HepG2 (cell line): ENCODE measurements around the gene YIF1A. TPM values are rescaled to one million over a fixed set of nuclear protein-coding genes. Genes with fewer than 3 reads are reported as not detected.

Source experiments
- ATAC-seq: fragments of 200-7000 bp; cut with Tn5 transposase; 3 replicates; pipeline ENCODE4 v1.9.1; 2020; ENCODE audit warnings: mild to moderate bottlenecking, moderate library complexity
- BruUV-seq: library from RNA; stranded (reverse); fragments of 400-500 nt; replicated peaks from 2 replicates; lab custom pipeline; 2021; lab: Mats Ljungman, UMichigan
- CTCF ChIA-PET: fragments of 300-600 bp; formaldehyde crosslinking; extraction: SDS; loops from one replicate; lab custom pipeline; 2021; ENCODE audit warnings: low total read pairs, inconsistent platforms, low intra/inter-chr PET ratio; lab: Yijun Ruan, JAX
- POLR2A ChIA-PET: fragments of 350-600 bp; sonication (Branson Sonifier 250); formaldehyde crosslinking; loops from one replicate; lab custom pipeline; 2020; ENCODE audit warnings: antibody characterized with exemption, inconsistent platforms; lab: Yijun Ruan, JAX
- DNase-seq: peaks from one replicate; pipeline ENCODE4 v3.0.0-alpha.2; 2015; ENCODE audit warnings: low spot score
- FAIRE-seq: peaks from 3 replicates; lab custom pipeline; 2011; peaks lifted over from hg19 to GRCh38; lab: Jason Lieb, UNC
- H2AFZ ChIP-seq: one replicate; pipeline ENCODE4 v1.6.1; 2011; ENCODE audit warnings: low read length, inconsistent platforms
- H3K27ac ChIP-seq: fragments of 300-600 bp; 3 replicates; pipeline ENCODE4 v1.8.0; 2011; ENCODE audit warnings: mixed run types, mild to moderate bottlenecking, mixed read lengths, low read length, inconsistent platforms; ENCODE audit not compliant: insufficient read depth; ENCODE audit errors: extremely low read length
- H3K27me3 ChIP-seq, 2 experiments: fragments of 200-600 bp in 1 of 2; 2 replicates in 1 of 2; 3 replicates in 1 of 2; pipeline versions ENCODE4 v1.6.0 to v1.8.0; 2011; ENCODE audit warnings: low read length in 2 of 2, mild to moderate bottlenecking in 2 of 2, moderate library complexity in 2 of 2, inconsistent platforms in 1 of 2; ENCODE audit not compliant: insufficient read depth in 2 of 2, control insufficient read depth in 1 of 2
- H3K36me3 ChIP-seq, 2 experiments: fragments of 200-600 bp in 1 of 2; replicated peaks in 1 of 2; 2 replicates in 1 of 2; 3 replicates in 1 of 2; pipeline versions ENCODE4 v1.5.1 to v1.8.0; 2011; ENCODE audit warnings: low read length in 2 of 2, inconsistent platforms in 1 of 2; ENCODE audit not compliant: insufficient read depth in 2 of 2, control insufficient read depth in 1 of 2
- H3K4me1 ChIP-seq: 2 replicates; pipeline ENCODE4 v1.5.1; 2012; ENCODE audit warnings: low read length, inconsistent platforms; ENCODE audit not compliant: insufficient read depth
- H3K4me2 ChIP-seq: 2 replicates; pipeline ENCODE4 v1.6.0; 2011; ENCODE audit warnings: low read depth, low read length, inconsistent platforms
- H3K4me3 ChIP-seq, 3 experiments: fragments of 200-600 bp in 1 of 3; sonication (generic), shearing (Covaris generic) in 1 of 3; replicated peaks in 1 of 3; 2 replicates each; pipeline ENCODE4 v1.5.1; 2011 to 2016; ENCODE audit warnings: low read length in 3 of 3, inconsistent platforms in 2 of 3, low read depth in 2 of 3, mild to moderate bottlenecking in 2 of 3, control low read depth in 1 of 3, mixed read lengths in 1 of 3; ENCODE audit not compliant: insufficient read depth in 1 of 3
- H3K79me2 ChIP-seq: one replicate; pipeline ENCODE4 v1.6.1; 2011; ENCODE audit warnings: low read length, inconsistent platforms; ENCODE audit not compliant: insufficient read depth
- H3K9ac ChIP-seq: 2 replicates; pipeline ENCODE4 v1.6.0; 2011; ENCODE audit warnings: mild to moderate bottlenecking, low read depth, low read length, inconsistent platforms; ENCODE audit not compliant: insufficient read depth
- H3K9me3 ChIP-seq: 2 replicates; pipeline ENCODE4 v1.5.1; 2012; ENCODE audit warnings: mild to moderate bottlenecking, low read length
- H4K20me1 ChIP-seq: 2 replicates; pipeline ENCODE4 v1.6.0; 2011; ENCODE audit warnings: inconsistent platforms, mild to moderate bottlenecking, low read length, moderate library complexity; ENCODE audit not compliant: insufficient read depth
- AFF4 ChIP-seq: sonication (generic); formaldehyde crosslinking; IDR thresholded peaks from 2 replicates; pipeline ENCODE4 v1.4.0; 2020; ENCODE audit warnings: missing genetic modification reagents
- AKAP8 ChIP-seq: sonication (generic); formaldehyde crosslinking; IDR thresholded peaks from 2 replicates; pipeline ENCODE4 v1.5.1; 2020; ENCODE audit warnings: mild to moderate bottlenecking, missing genetic modification reagents
- BCLAF1 ChIP-seq: fragments of 450-650 bp; IDR thresholded peaks from 2 replicates; pipeline ENCODE4 v1.6.1; 2017; ENCODE audit warnings: mild to moderate bottlenecking
- ELF4 ChIP-seq: sonication (generic); formaldehyde crosslinking; IDR thresholded peaks from 2 replicates; pipeline ENCODE4 v1.5.0; 2020; ENCODE audit warnings: missing genetic modification reagents, mild to moderate bottlenecking, moderate library complexity, borderline replicate concordance
- FOXC1 ChIP-seq: sonication (generic); formaldehyde crosslinking; IDR thresholded peaks from 2 replicates; pipeline ENCODE4 v1.8.0; 2022; ENCODE audit warnings: mild to moderate bottlenecking, missing genetic modification reagents, borderline replicate concordance
- GABPA ChIP-seq, 2 experiments: IDR thresholded peaks; 2 replicates each; pipeline ENCODE4 v1.6.1; 2011 to 2016; ENCODE audit warnings: low read depth in 2 of 2, low read length in 1 of 2, missing biosample characterization in 1 of 2, missing genetic modification characterization in 1 of 2
- HMGXB4 ChIP-seq, 2 experiments: sonication (generic) in 1 of 2; formaldehyde crosslinking in 1 of 2; IDR thresholded peaks; 2 replicates each; pipeline versions ENCODE4 v1.4.0 to v1.6.1; 2018 to 2020; ENCODE audit warnings: missing genetic modification reagents in 2 of 2, borderline replicate concordance in 1 of 2, low read depth in 1 of 2, mild to moderate bottlenecking in 1 of 2, missing biosample characterization in 1 of 2
- SALL2 ChIP-seq: sonication (generic); formaldehyde crosslinking; IDR thresholded peaks from 2 replicates; pipeline ENCODE4 v1.8.1; 2023; ENCODE audit warnings: mild to moderate bottlenecking, missing genetic modification reagents, inconsistent platforms
- ZNF337 ChIP-seq: sonication (generic); formaldehyde crosslinking; IDR thresholded peaks from 2 replicates; pipeline ENCODE4 v1.5.1; 2020; ENCODE audit warnings: missing genetic modification reagents, low read depth, mild to moderate bottlenecking, borderline replicate concordance
- ZUFSP ChIP-seq: sonication (generic); formaldehyde crosslinking; IDR thresholded peaks from 2 replicates; pipeline ENCODE4 v1.9.0; 2021; ENCODE audit warnings: missing genetic modification reagents, mild to moderate bottlenecking, borderline replicate concordance
- WGBS: methylation state at CpG from one replicate; pipeline ENCODE4 v1.1.6; 2017; ENCODE audit warnings: low lambda C conversion rate; 5-methylcytosine and 5-hydroxymethylcytosine counted together
- in situ Hi-C: cut with HindIII; loops from 2 replicates; pipeline ENCODE4 v1.10.0; 2017; ENCODE audit warnings: low pct_unique_long_range_greater_than_20kb; ENCODE audit not compliant: extremely low pct_ligation_motif_present
- intact Hi-C: fragments of 100-400 bp; cut with micrococcal nuclease; formaldehyde crosslinking; loops from one replicate; pipeline ENCODE4 v1.10.0; 2022; ENCODE audit not compliant: unreplicated experiment
- polyA plus RNA-seq, 8 experiments: library from polyadenylated mRNA; depleted of rRNA in 3 of 8; stranded (reverse) in 7 of 8; unstranded in 1 of 8; fragments of >200 nt; fragmentation: Illumina TruSeq in 4 of 8; extraction: Trizol in 4 of 8; gene quantifications; 2 replicates each; pipeline versions ENCODE4 v1.2.1 to v1.2.3, GENCODE V29; 2011 to 2016; ENCODE audit warnings: low read depth in 4 of 8, missing spikeins in 1 of 8, mixed read lengths in 1 of 8; ENCODE audit not compliant: insufficient read depth in 1 of 8
- total RNA-seq, 5 experiments: library from RNA; depleted of rRNA; stranded (reverse); fragments of >200 nt; fragmentation: Illumina TruSeq; extraction: Trizol; gene quantifications; 2 replicates each; pipeline ENCODE4 v1.2.3, GENCODE V29; 2016; ENCODE audit warnings: low read depth in 1 of 5

YIF1A gene
- total and polyA plus RNA-seq, 2 of the 13 experiments (the other 11 are each of a cell fraction or from before 2014, with no cell fraction given): 133 to 145 TPM

GRCh38 chr11:66313321-66314185 lies 24.6 kb upstream of the YIF1A start:
- H3K27me3 ChIP-seq: 0 out of 5 replicates have a peak, but pooled peaks cover 0 to 3% of the 10 kb centered on the region in 2 experiments
- H3K79me2 ChIP-seq: no peaks in the 10 kb centered on the region
- peak overlapping the region; percentile 97 for H3K27ac ChIP-seq
- BruUV-seq: TSS peak; percentile 85
- H2AFZ ChIP-seq: no peak overlapping the region
- no peaks in the 10 kb centered on the region for H3K36me3 ChIP-seq
- CTCF ChIA-PET: interaction anchor here (2.8 to 4.2 kb wide), 2 partner anchors 8 to 23 kb away, joined by 24 to 32 read pairs; partner anchors contain the start of gene RIN1
- peak; percentile 11 for ATAC-seq
- peak overlapping the region; percentile 67 to 93 (median 71) for H3K4me3 ChIP-seq
- peak; percentile 69 for DNase-seq
- peaks cover 57% of the 10 kb centered on the region for H3K4me1 ChIP-seq
- peak; percentile 50 for FAIRE-seq
- H4K20me1 ChIP-seq: no peaks in the 10 kb centered on the region
- H3K4me2 ChIP-seq: peak overlapping the region; percentile 89
- H3K9me3 ChIP-seq: no peaks in the 10 kb centered on the region
- WGBS: 5% methylated on average over 6 of the region's 38 CpGs
- POLR2A ChIA-PET: interaction anchor here (0.8 to 5.2 kb wide), 27 partner anchors 8 to 529 kb away, joined by 3 to 121 read pairs (median 9); partner anchors contain the start of genes B4GAT1, BANF1, BRMS1 and CCDC85B
- intact Hi-C loops (loop anchor here (10.0 kb wide), 1 partner anchor 71 kb away; no protein-coding TSS in a partner anchor), in situ Hi-C loops (no loop called here)
- peak overlapping the region; percentile 83 for H3K9ac ChIP-seq
- TF ChIP-seq GABPA (IDR thresholded peaks at IDR 0.05; ENCODE audit: low read depth, low read length) (no peak), GABPA (CRISPR knock-in tag; IDR thresholded peaks at IDR 0.05; ENCODE audit: low read depth) (no peak), ZNF337 (CRISPR knock-in tag) (no peak), AFF4 (CRISPR knock-in tag) (no peak), FOXC1 (CRISPR knock-in tag) (peak; percentile 62; the same call in 1 of the 2 replicates), HMGXB4 (CRISPR knock-in tag; IDR thresholded peaks at IDR 0.05; ENCODE audit: borderline replicate concordance in 1 of 2, low read depth in 1 of 2) (peak; percentile 68 to 74; a peak in 3 of 4 replicates), ELF4 (CRISPR knock-in tag) (no peak), ZUFSP (CRISPR knock-in tag) (no peak), AKAP8 (CRISPR knock-in tag) (no peak), BCLAF1 (no peak), SALL2 (CRISPR knock-in tag) (0 out of 2 replicates have a peak, but pooled peaks have one; percentile 23)
